ENCODE data around the gene HEG1.

DNA sequence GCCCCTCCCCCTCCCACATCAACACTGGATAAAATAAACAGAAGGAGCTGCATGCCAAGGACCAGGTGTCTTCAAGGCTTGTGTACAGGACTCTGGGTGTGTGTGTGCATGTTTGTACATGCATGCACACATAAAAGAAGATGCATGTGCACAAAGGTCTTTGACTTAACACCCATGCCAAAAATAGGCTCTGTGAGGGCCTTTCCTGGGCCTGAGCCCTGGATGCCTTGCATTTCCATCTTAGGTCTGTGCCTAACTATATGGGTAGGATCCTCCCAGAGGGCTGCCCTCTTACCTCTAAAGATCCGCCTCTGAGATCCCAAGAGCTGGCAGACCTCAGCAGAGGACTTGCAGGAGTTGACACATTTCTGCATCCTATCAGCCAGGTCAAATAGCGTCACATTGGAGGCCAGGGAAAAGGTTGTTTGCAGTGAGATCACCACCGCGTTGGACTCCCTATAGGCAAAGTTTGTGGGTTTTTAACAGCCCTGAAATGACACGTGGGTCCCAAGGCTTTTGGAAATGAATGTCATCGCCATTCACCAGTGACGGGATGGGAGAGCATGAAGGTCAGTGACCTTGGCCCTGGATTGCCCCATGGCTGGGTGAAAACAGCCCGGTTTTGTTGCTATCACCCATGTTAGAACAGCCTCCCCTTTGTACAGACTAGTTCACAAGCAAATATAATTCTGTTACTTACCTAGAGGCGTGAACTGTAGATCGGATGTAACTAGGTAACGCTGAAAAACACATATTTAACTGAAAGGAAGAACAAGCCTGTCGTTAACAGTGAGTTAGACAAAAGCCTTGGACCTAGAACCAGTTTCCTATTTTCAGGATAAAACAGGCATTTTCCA lies 54.0 kb downstream of the HEG1 start:
- TF ChIP-seq, protein P1, sequence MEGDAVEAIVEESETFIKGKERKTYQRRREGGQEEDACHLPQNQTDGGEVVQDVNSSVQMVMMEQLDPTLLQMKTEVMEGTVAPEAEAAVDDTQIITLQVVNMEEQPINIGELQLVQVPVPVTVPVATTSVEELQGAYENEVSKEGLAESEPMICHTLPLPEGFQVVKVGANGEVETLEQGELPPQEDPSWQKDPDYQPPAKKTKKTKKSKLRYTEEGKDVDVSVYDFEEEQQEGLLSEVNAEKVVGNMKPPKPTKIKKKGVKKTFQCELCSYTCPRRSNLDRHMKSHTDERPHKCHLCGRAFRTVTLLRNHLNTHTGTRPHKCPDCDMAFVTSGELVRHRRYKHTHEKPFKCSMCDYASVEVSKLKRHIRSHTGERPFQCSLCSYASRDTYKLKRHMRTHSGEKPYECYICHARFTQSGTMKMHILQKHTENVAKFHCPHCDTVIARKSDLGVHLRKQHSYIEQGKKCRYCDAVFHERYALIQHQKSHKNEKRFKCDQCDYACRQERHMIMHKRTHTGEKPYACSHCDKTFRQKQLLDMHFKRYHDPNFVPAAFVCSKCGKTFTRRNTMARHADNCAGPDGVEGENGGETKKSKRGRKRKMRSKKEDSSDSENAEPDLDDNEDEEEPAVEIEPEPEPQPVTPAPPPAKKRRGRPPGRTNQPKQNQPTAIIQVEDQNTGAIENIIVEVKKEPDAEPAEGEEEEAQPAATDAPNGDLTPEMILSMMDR (conservative IDR thresholded peaks at IDR 0.05; ENCODE audit: low read depth, low read length), result no peak
- no peak for TF ChIP-seq POLR2A (IDR thresholded peaks at IDR 0.05; ENCODE audit: low read depth, low read length)
- TF ChIP-seq CEBPB (IDR thresholded peaks at IDR 0.05; ENCODE audit: low read depth, low read length), result no peak
- TF ChIP-seq NFE2L2 (IDR thresholded peaks at IDR 0.05; ENCODE audit: low read depth, low read length), result no peak
- TF ChIP-seq, protein P2, sequence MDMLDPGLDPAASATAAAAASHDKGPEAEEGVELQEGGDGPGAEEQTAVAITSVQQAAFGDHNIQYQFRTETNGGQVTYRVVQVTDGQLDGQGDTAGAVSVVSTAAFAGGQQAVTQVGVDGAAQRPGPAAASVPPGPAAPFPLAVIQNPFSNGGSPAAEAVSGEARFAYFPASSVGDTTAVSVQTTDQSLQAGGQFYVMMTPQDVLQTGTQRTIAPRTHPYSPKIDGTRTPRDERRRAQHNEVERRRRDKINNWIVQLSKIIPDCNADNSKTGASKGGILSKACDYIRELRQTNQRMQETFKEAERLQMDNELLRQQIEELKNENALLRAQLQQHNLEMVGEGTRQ (IDR thresholded peaks at IDR 0.05; ENCODE audit: low read depth, low read length), result no peak
- TF ChIP-seq RCOR1 (IDR thresholded peaks at IDR 0.05; ENCODE audit: insufficient replicate concordance, low read length), result no peak
- TF ChIP-seq, protein P3, sequence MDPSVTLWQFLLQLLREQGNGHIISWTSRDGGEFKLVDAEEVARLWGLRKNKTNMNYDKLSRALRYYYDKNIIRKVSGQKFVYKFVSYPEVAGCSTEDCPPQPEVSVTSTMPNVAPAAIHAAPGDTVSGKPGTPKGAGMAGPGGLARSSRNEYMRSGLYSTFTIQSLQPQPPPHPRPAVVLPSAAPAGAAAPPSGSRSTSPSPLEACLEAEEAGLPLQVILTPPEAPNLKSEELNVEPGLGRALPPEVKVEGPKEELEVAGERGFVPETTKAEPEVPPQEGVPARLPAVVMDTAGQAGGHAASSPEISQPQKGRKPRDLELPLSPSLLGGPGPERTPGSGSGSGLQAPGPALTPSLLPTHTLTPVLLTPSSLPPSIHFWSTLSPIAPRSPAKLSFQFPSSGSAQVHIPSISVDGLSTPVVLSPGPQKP (IDR thresholded peaks at IDR 0.05; ENCODE audit: borderline replicate concordance, low read depth, low read length), result no peak
- no peak for TF ChIP-seq MAZ (IDR thresholded peaks at IDR 0.05; ENCODE audit: borderline replicate concordance, low read depth, low read length)
- no peak for TF ChIP-seq RAD21 (IDR thresholded peaks at IDR 0.05; ENCODE audit: low read length)
- TF ChIP-seq FOS (IDR thresholded peaks at IDR 0.05; ENCODE audit: low read depth, low read length), result no peak
- TF ChIP-seq RFX5 (IDR thresholded peaks at IDR 0.05; ENCODE audit: low read depth, low read length), result no peak
- TF ChIP-seq BHLHE40 (IDR thresholded peaks at IDR 0.05; ENCODE audit: low read depth, low read length), result no peak
